ENCODE results near the gene SPR.

The SPR gene

GRCh38 chr2:72887032-72887739 lies at the start of gene SPR:
TSS of gene SPR (plus strand) at chr2:72887408. CDS start at chr2:72887433, 25 bp downstream.
- peak; percentile 90 for DNase-seq

GRCh38 chr2:72840066-72840465 lies 47.1 kb upstream of the SPR start:
- no peak for DNase-seq

DNA sequence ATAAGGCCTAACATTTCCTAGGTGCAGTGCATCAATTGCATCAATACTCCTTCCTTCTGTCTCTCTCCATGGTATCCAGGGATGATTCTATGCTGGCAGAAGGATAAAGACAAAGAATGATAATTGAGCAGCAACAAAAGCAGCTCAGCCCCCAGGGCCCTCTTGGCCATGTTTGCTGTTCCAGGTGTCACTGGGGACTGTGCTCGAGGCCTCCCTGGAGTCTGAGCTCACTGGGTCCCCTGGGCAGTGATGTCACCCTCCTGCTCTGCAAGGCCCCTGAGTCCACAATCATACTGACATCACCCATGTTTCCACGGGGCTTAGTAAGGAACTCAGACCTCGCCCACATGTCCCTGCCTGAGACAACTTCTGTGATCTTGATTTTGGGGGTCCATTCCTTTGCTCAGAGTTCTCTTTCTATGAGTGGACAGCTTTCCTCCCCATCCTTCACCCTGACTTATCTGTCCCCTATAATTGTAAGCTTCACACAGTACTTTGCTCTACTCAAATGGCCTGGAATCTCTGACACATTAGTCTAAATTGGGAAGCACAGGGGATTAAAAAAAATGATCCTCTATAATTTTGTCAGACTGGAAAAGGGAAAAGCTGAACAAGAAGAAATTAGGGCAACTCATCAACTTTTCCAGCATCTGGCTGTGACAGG lies 45.6 kb upstream of the SPR start:
- peak; percentile 83 for DNase-seq

GRCh38 chr2:72843301-72843700 lies 43.9 kb upstream of the SPR start:
- DNase-seq: no peak

DNA sequence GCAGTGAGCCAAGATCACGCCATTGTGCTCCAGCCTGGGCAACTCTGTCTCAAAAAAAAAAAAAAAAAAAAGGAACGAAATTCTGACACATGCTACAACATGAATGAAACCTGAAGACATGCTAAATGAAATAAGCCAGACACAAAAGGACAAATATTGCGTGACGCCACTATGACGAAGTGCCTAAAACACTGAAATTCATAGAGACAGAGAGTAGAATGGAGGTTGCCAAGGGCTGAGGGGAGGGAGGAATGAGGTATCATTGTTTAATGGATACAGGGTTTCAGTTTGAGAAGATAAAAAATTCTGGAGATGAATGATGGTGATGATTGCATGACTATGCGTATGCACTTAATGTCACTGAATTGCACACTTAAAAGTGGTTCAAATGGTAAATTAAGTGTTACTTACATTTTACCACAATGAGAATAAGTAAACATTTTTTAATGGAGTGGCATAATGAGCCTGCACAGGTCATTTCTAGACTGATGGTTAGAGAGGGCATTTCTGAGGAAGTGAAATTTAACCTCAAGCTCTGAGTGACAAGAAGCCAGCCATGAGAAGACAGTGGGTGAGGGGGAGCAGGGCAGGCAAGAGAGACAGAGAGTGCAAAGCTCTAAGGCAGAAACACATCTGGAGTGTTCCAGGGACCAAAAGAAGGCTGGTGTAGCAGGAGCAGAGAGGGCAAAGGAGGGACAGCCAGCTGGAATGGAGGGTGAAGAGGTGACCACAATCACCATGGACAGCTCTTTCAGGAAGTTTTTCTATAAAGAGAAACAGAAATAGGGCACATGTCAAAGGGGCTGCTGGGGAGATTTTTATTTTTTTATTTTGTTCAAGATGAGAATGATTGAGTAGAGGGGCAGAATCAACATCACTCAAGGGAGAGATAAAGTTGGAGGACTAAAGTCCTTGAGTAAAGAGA lies 40.8 kb upstream of the SPR start:
- DNase-seq: no peak

DNA sequence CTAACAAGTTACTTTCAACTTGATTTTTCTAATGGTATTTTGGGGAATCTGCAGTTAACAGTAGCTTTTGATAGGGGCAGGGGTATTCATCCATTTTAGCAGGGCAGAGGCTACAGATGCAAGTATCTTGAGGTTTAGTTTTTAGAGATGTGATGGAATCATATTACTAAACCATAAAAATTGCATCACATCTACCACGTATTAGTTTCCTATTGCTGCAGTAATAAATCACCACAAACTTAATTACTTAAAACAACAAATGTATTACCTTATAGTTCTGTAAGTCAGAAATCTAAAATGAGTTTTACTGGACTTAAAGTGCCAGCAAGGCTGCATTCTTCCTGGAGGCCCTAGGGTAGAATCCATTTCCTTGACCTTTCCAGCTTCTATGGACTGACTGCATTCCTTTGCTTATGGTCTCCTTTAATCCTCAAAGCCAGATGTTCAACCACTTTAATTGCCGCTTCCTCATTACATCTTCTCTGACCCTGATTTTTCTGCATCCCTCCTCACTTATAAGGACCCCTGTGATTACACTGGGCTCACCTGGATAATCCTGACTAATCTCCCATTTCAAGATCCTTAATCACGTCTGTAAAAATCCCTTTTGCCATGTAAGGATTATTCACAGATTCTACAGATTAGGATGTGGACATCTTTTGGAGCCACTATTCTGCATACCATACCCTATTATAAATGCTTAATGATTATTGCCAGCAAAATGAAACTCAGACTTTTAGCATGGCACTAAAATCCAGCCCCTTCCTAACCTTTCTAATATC lies 39.5 kb upstream of the SPR start:
- no peak for DNase-seq

- no peak for DNase-seq
Observed at GRCh38 chr2:72848436-72849137, 38.6 kb upstream of the SPR start.

- no peak for DNase-seq
Observed at GRCh38 chr2:72849138-72849462, 38.1 kb upstream of the SPR start.

DNA sequence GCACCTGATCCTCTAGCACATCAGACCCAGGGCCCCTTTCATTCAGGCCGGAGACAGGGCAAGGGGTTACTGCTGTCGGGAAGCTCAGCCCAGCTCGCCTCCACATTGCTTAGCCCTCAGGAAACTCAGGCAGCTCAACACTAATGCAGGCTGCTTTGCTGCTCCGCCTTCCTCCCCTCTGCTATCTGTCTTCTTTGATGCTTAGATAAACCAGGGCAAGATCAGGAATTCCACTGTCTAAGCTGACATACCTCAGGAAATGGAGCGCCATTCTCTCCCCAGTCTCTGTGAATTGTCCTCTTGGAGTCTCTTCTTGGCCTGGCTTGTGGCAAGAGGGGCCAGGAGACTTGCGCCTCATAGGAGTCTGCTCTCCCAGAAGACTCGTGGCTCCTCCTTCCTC lies 35.9 kb upstream of the SPR start:
- DNase-seq: no peak

DNA sequence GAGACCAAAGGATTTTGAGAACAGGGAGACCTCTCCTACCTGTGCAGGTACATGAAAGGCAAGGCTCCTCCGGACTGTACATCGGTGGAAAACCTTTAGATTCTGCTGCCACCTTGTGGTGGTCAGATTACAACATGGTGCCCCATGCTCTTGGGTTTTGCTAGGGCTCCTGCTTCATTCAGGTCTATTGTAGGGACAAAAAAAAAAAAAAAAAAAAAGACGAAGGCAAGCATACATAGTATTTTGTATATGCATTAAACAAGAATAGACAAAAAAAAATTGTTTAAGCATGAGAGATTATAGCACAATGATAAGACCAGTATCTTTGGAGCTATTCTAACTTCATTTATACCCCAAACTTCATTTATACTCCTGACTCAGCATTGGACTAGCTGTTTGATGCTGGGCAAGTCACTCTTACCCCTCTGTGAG lies 27.4 kb upstream of the SPR start:
- DNase-seq: peak; percentile 84

GRCh38 chr2:72862239-72862988 lies 24.8 kb upstream of the SPR start:
- DNase-seq: peak; percentile 92

DNA sequence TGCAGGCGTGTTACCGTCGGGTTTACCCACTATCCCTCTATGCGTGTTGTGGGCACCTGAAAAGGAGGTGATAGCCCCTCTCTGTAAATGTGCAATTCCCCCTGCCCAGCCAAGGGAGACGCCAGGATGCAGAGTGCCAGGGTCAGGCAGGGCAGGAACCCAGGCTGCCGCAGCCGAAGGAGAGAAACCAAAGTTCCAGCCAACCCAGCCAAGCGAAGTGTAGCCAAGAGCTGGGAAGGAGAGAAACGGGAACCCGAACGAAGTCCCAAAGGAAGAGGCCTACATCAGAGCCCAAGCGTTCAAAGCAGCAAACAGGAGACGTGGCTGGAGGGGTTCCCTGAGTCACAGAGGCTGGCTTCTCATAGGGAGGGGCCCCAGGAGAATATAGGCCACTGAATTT lies 24.2 kb upstream of the SPR start:
- peak; percentile 31 for DNase-seq

DNA sequence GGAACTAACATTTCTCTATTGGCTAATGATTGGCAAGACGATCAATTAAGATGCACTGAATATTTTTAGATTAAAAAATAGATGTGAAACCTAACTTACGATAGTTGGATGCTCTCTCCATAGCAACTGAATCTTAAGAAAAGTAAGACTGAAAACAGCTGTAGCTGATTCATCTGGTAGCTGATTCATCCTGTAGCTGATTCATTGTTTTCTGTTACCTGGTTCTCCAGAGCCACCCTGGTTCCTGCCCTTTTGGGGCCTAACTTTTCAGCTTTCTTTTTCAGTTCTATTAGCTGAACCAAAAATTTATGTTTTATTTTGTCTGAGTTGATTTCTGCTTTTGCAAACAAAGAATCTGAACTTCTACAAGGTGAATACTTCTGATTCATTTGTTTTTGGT lies 22.7 kb upstream of the SPR start:
- DNase-seq: no peak

DNA sequence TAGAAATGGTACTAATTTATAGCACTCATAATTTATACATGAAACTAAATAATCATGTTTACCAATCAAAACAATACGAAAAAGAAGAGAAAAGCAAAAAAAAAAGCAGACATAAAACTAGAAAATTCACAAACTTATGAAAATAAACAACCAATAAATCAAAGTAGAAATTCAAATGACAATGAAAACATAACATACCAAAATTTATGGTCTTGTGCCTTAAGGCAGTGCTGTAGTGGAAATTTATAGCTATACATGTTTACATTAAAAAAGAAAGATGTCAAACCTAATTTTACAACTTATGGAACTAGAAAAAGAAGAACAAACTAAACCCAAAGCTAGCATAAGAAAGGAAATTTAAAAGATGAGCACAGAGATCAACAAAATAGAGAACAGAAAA lies 16.1 kb upstream of the SPR start:
- DNase-seq: no peak

DNA sequence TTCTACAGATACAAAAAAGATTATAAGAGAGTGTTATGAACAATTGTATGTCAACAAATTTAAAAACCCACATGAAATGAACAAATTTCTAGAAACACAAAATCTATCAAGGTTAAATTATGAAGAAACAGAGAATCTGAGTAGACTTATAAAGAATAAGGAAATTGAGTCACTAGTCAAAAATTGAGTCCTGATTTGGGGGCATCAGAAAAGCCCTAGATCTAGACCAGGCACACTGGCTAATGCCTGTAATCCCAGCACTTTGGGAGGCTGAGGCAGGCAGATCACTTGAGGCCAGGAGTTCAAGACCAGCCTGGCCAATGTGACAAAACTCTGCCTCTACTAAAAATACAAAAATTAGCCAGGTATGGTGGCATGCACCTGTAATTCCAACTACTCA lies 15.3 kb upstream of the SPR start:
- DNase-seq: no peak

DNA sequence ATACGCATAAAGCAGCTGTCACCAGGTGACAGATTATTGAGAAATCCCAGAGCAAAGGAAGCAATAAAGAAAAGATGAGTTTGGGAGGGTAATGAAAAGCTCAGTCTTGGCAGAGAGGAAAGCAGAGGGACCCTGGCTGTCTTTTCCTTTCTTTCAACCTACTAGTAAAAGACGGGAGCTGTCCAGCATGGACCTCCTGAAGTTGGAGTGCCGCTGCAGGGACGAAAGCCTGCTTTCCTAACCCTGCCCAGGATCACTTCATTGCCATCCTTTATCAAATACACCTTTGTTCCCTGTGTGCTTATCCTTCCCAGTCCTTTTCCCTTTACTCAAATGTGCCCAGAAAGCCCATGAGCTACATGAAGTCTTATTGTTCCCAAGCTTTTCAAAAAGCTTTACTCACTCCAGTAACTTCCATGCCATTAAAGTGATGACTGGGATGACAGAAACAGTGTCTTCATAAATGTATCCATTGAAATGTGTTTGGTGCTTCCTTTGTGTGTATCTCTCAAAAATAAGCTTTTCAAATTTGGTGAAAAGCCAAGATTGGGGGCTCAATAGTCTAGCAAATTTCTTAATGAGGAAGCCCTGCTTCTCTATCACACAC lies 3.7 kb upstream of the SPR start:
- DNase-seq: no peak

- DNase-seq: peak; percentile 40
Observed at GRCh38 chr2:72886505-72887031, 640 bp upstream of the SPR start.

DNA sequence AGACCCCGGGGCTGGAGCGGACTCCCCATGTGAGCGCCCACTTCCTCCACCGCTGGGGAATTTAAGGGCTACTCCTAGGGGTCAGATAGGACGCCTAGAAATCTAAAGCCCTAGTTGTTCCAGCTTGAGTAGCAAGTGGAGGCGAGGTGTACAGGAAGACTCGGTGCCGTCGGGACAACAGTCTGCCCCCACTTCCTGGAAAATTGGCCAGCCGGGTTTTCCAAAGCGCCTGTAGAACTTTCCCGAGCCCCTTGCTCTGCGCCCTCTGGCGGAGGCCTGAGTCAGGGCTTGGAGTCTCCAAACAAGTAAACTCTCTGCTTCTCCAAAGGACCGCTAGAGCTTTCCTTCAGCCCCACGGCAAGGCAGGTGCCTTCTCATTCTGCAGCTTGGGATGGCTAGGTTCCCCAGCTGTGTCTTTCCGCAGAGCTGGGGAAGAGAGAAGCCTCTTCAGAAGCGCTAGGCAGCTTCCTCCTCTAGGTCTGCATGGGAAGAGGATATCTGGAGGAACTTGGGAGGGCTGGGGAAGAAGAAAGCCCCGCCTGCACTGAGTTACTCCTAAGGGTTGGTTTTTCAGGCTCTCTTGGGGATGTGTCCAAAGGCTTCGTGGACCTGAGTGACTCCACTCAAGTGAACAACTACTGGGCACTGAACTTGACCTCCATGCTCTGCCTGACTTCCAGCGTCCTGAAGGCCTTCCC lies 681 bp downstream of the SPR start:
- DNase-seq: peak; percentile 93

GRCh38 chr2:72888438-72889202 lies 1.4 kb downstream of the SPR start:
- no peak for DNase-seq
